Measurements from ENCODE around the gene APP. TPM values are rescaled to one million over a fixed set of nuclear protein-coding genes. Genes with fewer than 3 reads are reported as not detected.

Gene APP
- total RNA-seq, 1 donor from 2014 or later = 1,137 TPM

GRCh38 chr21:26171258-26172100, 909 bp upstream of the APP start:
- DNase-seq (ENCODE audit: low spot score) = no peak
- no peak for TF ChIP-seq CTCF (IDR thresholded peaks at IDR 0.05; ENCODE audit: unreplicated experiment)
- Mint-ChIP-seq H3K36me3 (ENCODE audit: low read depth, unreplicated experiment) (peaks cover 10% of the 10 kb centered on the region), H3K27ac (ENCODE audit: unreplicated experiment) (peak overlapping the region; percentile 21), H3K9me3 (ENCODE audit: unreplicated experiment) (no peaks in the 10 kb centered on the region), H3K27me3 (ENCODE audit: unreplicated experiment) (peaks cover 17% of the 10 kb centered on the region), H3K4me3 (ENCODE audit: unreplicated experiment) (peak overlapping the region; percentile 88), H3K4me1 (ENCODE audit: unreplicated experiment) (peaks cover 41% of the 10 kb centered on the region)

- H3K4me1 Mint-ChIP-seq (ENCODE audit: unreplicated experiment) = peaks cover 52% of the 10 kb centered on the region
- DNase-seq (ENCODE audit: low spot score) = peak; percentile 52
- no peak for TF ChIP-seq CTCF (IDR thresholded peaks at IDR 0.05; ENCODE audit: unreplicated experiment)
- H3K27me3 Mint-ChIP-seq (ENCODE audit: unreplicated experiment) = peaks cover 17% of the 10 kb centered on the region
- H3K27ac Mint-ChIP-seq (ENCODE audit: unreplicated experiment) = peak overlapping the region; percentile 93
- peak overlapping the region; percentile 96 for H3K4me3 Mint-ChIP-seq (ENCODE audit: unreplicated experiment)
- H3K36me3 Mint-ChIP-seq (ENCODE audit: low read depth, unreplicated experiment) = peaks cover 10% of the 10 kb centered on the region
- no peaks in the 10 kb centered on the region for H3K9me3 Mint-ChIP-seq (ENCODE audit: unreplicated experiment)
Measured at GRCh38 chr21:26169611-26170470, 729 bp downstream of the APP start.

- peak overlapping the region; percentile 96 for H3K4me3 Mint-ChIP-seq (ENCODE audit: unreplicated experiment)
- peaks cover 52% of the 10 kb centered on the region for H3K4me1 Mint-ChIP-seq (ENCODE audit: unreplicated experiment)
- H3K27me3 Mint-ChIP-seq (ENCODE audit: unreplicated experiment) = peaks cover 17% of the 10 kb centered on the region
- H3K36me3 Mint-ChIP-seq (ENCODE audit: low read depth, unreplicated experiment) = peaks cover 10% of the 10 kb centered on the region
- peak; percentile 25 for DNase-seq (ENCODE audit: low spot score)
- peak overlapping the region; percentile 93 for H3K27ac Mint-ChIP-seq (ENCODE audit: unreplicated experiment)
- no peak for TF ChIP-seq CTCF (IDR thresholded peaks at IDR 0.05; ENCODE audit: unreplicated experiment)
- H3K9me3 Mint-ChIP-seq (ENCODE audit: unreplicated experiment) = no peaks in the 10 kb centered on the region
Measured at GRCh38 chr21:26169061-26169610, 1.4 kb downstream of the APP start.

DNA sequence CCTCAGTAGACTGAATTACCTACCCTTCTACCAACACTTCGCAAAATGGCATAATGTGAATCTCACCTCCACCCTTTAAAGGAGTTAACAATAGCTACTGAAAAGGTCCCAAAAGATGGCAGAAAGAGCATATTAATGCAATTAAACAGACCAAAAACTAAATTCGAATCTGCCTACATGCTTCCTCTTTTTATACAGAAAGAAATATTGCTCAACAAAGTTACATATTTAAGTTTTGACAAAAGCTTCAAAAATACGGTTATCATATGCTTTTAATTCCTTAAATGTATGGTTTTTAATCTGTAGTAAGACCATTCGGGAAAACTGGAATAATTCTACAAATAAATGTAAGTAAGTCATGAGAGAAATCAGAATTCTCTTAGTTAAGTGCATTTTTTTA, 2.2 kb downstream of the APP start:
- peak overlapping the region; percentile 93 for H3K27ac Mint-ChIP-seq (ENCODE audit: unreplicated experiment)
- no peaks in the 10 kb centered on the region for H3K9me3 Mint-ChIP-seq (ENCODE audit: unreplicated experiment)
- H3K4me3 Mint-ChIP-seq (ENCODE audit: unreplicated experiment) = peak overlapping the region; percentile 96
- no peak for TF ChIP-seq CTCF (IDR thresholded peaks at IDR 0.05; ENCODE audit: unreplicated experiment)
- DNase-seq (ENCODE audit: low spot score) = no peak
- H3K36me3 Mint-ChIP-seq (ENCODE audit: low read depth, unreplicated experiment) = peaks cover 10% of the 10 kb centered on the region
- peaks cover 48% of the 10 kb centered on the region for H3K4me1 Mint-ChIP-seq (ENCODE audit: unreplicated experiment)
- H3K27me3 Mint-ChIP-seq (ENCODE audit: unreplicated experiment) = peaks cover 17% of the 10 kb centered on the region
